ENCODE measurements around the gene CREBZF. TPM values are rescaled to one million over a fixed set of nuclear protein-coding genes. Genes with fewer than 3 reads are reported as not detected.
A peak's percentile ranks its signal among the peaks of the same experiment; 100 is the strongest.

Gene CREBZF
- total and polyA plus RNA-seq, 8 donors: 30.2 to 137 (median 119) TPM

DNA sequence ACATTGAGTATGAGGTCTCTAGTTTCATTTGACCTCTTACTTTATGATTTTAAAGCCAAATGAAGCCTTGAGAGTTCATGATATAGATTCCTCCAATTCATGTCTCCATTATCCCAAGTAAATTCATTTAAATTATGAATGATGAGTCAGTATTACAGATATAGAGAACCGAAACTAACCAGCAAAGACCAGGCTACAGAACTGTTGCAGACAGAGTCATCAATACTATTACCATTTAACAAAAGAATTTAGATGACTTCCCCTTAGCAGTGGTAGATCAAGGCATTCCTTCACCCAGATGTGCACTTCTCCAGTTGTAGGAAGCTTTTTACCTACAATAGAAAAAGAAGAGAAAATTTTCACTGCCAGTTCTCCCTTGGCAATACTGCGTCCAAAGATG, 32.8 kb upstream of the CREBZF start:
- Histone ChIP-seq H3K36me3 (no peaks in the 10 kb centered on the region), H3K4me3 (no peak overlapping the region), H3K9me3 (no peaks in the 10 kb centered on the region), H3K4me1 (peaks cover 0 to 7% of the 10 kb centered on the region in 2 donors), H3K27ac (no peak overlapping the region), H3K27me3 (no peaks in the 10 kb centered on the region)
- no peak for DNase-seq
- TF ChIP-seq, protein P1, sequence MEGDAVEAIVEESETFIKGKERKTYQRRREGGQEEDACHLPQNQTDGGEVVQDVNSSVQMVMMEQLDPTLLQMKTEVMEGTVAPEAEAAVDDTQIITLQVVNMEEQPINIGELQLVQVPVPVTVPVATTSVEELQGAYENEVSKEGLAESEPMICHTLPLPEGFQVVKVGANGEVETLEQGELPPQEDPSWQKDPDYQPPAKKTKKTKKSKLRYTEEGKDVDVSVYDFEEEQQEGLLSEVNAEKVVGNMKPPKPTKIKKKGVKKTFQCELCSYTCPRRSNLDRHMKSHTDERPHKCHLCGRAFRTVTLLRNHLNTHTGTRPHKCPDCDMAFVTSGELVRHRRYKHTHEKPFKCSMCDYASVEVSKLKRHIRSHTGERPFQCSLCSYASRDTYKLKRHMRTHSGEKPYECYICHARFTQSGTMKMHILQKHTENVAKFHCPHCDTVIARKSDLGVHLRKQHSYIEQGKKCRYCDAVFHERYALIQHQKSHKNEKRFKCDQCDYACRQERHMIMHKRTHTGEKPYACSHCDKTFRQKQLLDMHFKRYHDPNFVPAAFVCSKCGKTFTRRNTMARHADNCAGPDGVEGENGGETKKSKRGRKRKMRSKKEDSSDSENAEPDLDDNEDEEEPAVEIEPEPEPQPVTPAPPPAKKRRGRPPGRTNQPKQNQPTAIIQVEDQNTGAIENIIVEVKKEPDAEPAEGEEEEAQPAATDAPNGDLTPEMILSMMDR (IDR thresholded peaks at IDR 0.05): no peak
- intact Hi-C loops (cut with DNase I): no loop called here
- no peak for ATAC-seq

DNA sequence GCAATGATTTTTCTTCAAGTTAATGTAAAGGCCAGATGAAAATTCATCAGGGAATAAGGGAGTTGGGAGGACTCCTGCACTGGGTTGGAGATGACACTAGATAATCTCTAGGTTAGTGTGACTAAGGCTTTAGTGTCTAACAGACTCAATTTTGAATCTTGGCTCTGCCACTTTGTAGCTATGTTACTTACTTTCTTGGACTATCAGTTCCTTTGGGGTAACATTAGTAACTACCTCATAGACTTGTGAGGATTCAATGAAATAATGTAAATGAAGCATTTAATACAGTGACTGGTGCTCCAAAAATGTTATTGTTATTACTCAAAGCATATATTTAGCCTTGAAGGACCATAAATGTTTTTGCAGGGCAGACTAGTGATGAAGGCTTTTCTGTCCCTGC, 30.6 kb upstream of the CREBZF start:
- no peak for DNase-seq
- no peak for ATAC-seq
- Histone ChIP-seq H3K36me3 (no peaks in the 10 kb centered on the region), H3K4me3 (no peak overlapping the region), H3K9me3 (no peaks in the 10 kb centered on the region), H3K27ac (no peak overlapping the region), H3K4me1 (peaks cover 0 to 7% of the 10 kb centered on the region in 2 donors), H3K27me3 (no peaks in the 10 kb centered on the region)
- TF ChIP-seq, protein P1 (IDR thresholded peaks at IDR 0.05): no peak
- intact Hi-C loops (cut with DNase I): no loop called here

DNA sequence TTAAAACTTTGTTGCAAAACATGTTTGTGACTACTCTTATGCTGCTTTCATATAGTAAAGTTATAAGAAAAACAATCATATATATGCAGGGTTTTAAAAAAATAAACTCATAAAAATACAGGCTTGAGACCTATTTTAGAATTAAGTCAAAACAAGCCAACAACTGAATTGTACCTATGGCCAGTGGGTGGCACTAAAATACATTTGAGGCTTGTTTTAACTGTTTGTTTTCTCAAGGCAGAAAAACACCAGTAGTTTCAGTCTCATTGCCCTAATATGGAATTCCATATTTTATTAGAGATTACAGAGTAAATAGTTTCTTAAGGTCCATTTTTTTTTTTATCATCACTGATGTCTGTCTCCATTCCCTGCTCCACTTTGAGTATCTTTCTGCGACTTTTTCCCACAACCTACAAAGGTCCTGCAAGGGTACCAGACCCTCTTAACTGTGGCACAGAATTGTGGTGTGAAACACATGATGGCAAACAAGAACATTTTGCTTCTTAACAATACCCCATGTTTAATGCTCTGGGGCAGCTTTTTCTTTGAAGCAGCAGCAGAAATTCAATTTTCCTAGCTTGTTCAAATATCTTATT, 29.6 kb upstream of the CREBZF start:
- no peaks in the 10 kb centered on the region for H3K36me3 ChIP-seq
- TF ChIP-seq, protein P1 (IDR thresholded peaks at IDR 0.05): peak in 1 of 2 donors; percentile 40
- H3K4me1 ChIP-seq: peaks cover 0 to 1% of the 10 kb centered on the region in 2 donors
- peak; percentile 69 for ATAC-seq
- H3K4me3 ChIP-seq: no peak overlapping the region
- peak in 1 of 4 donors; percentile 56 for DNase-seq
- H3K9me3 ChIP-seq: no peaks in the 10 kb centered on the region
- no peak overlapping the region for H3K27ac ChIP-seq
- intact Hi-C loops (cut with DNase I): no loop called here
- no peaks in the 10 kb centered on the region for H3K27me3 ChIP-seq

DNA sequence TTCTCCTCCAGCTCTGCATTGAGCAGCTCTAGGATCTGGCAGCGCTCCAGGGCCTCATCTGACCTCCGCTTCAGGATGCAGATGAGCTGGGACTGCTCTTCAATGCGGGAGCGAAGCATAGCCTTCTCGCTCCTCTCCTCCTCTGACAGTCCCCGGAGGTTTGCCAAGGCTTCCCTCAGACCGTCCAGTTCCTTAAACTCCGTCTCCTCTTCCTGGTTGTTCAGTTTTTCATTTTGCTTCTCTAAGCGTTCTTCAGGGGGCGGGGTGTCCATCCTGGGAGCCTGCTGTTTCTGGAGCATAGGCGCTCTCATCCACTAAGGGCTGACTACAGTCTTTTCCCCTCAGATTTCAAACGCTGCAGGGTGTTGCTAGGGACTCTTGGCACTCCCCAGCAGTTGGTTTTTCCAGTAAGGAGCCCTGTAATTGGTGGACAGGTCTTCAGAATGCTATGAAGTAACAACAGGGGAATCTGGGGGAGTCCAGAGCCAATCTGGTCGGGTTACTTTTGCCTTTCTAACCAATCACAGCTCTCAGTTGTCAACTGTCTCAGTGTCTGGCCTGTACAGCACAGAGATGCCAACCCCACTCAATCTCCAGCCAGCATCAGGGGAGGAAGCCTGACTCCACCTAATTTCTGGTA, 21.0 kb upstream of the CREBZF start, which contains the start of gene CCDC89:
CCDC89 (minus strand) TSS at position 376 of the 640 bp plus-strand sequence; CDS start at position 311, 65 bp downstream.
- H3K4me3 ChIP-seq: peak within 1 kb of the TSS; percentile 1 to 15
- peak in 3 of 4 donors; percentile 72 to 96 (median 91) for DNase-seq
- intact Hi-C loops (cut with DNase I): no loop called here
- peaks cover 0 to 4% of the 10 kb centered on the region in 2 donors for H3K4me1 ChIP-seq
- TF ChIP-seq, protein P1 (IDR thresholded peaks at IDR 0.05): no peak
- H3K36me3 ChIP-seq: no peaks in the 10 kb centered on the region
- peaks cover 0 to 7% of the 10 kb centered on the region in 2 donors for H3K27me3 ChIP-seq
- peak within 1 kb of the TSS; percentile 48 to 81 for H3K27ac ChIP-seq
- peak; percentile 75 for ATAC-seq
- no peaks in the 10 kb centered on the region for H3K9me3 ChIP-seq

DNA sequence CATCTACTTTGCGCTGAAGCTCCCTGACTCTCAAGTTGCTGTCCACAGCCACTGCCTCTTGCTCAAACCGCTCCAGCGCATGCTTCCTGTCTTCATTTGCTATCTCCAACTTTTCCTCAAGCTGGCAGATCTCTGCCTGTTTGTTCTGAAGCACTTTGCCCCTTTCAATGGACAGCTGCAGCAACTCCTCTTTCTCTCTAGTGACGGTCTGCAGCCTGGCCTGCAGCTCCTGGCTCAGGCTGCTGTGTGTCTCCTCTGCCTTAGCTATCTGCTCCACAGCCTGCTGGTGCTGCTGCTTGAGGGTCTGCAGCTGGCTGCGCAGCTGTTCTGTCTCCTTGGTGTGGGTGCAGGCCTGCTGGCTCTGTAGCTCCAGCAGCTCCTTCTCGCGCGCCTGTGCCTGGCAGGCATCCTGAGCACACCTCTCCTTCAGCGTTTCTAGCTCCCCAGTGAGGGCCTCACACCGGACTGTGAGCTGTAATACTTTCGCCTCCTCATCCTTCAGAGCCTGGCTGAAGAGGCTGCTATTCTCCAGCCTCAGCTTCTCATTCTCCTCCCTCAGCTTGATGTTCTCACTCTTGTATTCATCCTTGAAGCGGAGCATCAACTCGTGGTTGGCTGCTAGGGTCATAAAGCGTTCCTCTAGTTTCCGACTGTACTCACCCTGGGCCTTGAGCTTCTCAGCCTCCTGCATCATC, 20.3 kb upstream of the CREBZF start:
- intact Hi-C loops (cut with DNase I): no loop called here
- H3K4me1 ChIP-seq: peaks cover 0 to 4% of the 10 kb centered on the region in 2 donors
- no peaks in the 10 kb centered on the region for H3K9me3 ChIP-seq
- H3K4me3 ChIP-seq: peak overlapping the region; percentile 1 to 15
- peak; percentile 17 for ATAC-seq
- H3K27me3 ChIP-seq: peaks cover 0 to 7% of the 10 kb centered on the region in 2 donors
- DNase-seq: peak in 2 of 4 donors; percentile 91 to 96
- TF ChIP-seq, protein P1 (IDR thresholded peaks at IDR 0.05): no peak
- peak overlapping the region; percentile 48 to 81 for H3K27ac ChIP-seq
- H3K36me3 ChIP-seq: no peaks in the 10 kb centered on the region
